ENCODE data around the gene CLEC16A. TPM values are rescaled to one million over a fixed set of nuclear protein-coding genes. Genes with fewer than 3 reads are reported as not detected.

Gene CLEC16A
- total RNA-seq, 1 donor from 2014 or later: 15.8 TPM

DNA sequence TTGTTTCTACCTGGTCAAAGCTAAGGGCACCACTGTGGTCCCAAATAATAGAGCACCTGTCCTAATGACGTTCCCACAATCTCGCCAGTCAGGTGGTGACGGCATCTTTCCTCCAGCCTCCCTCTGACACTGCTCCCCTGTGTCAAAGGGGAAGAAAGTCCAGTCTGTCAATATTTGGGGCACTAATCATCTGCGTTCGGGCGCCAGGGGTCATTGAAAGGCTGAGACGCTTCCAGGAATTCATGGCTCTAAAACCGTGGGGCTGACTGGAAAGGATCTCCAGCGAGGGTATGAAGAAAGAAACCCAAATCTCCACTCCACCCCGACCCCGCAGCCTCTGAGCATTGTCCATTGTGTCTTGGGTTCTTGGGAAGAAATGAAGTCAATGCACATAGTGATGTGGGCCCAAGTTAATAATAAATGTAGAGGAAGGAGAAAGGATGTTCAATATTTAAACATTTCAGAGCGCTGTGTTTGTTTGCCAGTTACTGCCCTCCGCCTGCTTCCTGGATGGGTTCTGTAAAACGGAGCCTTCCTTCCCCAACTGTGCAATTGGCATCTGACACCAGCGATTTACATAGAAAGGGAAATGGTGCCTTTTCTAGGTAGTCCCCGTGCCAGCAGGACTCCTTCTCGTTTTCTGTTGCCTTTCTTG is 208.4 kb downstream of the CLEC16A start:
- H3K36me3 ChIP-seq (ENCODE audit: control insufficient read depth, insufficient read depth, low read length): no peaks in the 10 kb centered on the region
- TF ChIP-seq CTCF (IDR thresholded peaks at IDR 0.05; ENCODE audit: insufficient read depth, low read length, severe bottlenecking): no peak
- FAIRE-seq (no peak), DNase-seq (ENCODE audit: low read depth) (no peak)
- no peaks in the 10 kb centered on the region for H3K27me3 ChIP-seq (ENCODE audit: control insufficient read depth, insufficient read depth, low read length)
- H3K4me3 ChIP-seq (ENCODE audit: low read depth, low read length): no peak overlapping the region

- H3K27me3 ChIP-seq (ENCODE audit: control insufficient read depth, insufficient read depth, low read length): no peaks in the 10 kb centered on the region
- FAIRE-seq: no peak
- H3K36me3 ChIP-seq (ENCODE audit: control insufficient read depth, insufficient read depth, low read length): no peaks in the 10 kb centered on the region
- no peak for DNase-seq (ENCODE audit: low read depth)
- no peak overlapping the region for H3K4me3 ChIP-seq (ENCODE audit: low read depth, low read length)
- TF ChIP-seq CTCF (IDR thresholded peaks at IDR 0.05; ENCODE audit: insufficient read depth, low read length, severe bottlenecking): no peak
Observed at GRCh38 chr16:11155284-11155806, 211.0 kb downstream of the CLEC16A start.

GRCh38 chr16:11156401-11156800 is 212.0 kb downstream of the CLEC16A start:
- no peaks in the 10 kb centered on the region for H3K36me3 ChIP-seq (ENCODE audit: control insufficient read depth, insufficient read depth, low read length)
- H3K27me3 ChIP-seq (ENCODE audit: control insufficient read depth, insufficient read depth, low read length): no peaks in the 10 kb centered on the region
- no peak for TF ChIP-seq CTCF (IDR thresholded peaks at IDR 0.05; ENCODE audit: insufficient read depth, low read length, severe bottlenecking)
- H3K4me3 ChIP-seq (ENCODE audit: low read depth, low read length): no peak overlapping the region
- no peak for FAIRE-seq
- no peak for DNase-seq (ENCODE audit: low read depth)

DNA sequence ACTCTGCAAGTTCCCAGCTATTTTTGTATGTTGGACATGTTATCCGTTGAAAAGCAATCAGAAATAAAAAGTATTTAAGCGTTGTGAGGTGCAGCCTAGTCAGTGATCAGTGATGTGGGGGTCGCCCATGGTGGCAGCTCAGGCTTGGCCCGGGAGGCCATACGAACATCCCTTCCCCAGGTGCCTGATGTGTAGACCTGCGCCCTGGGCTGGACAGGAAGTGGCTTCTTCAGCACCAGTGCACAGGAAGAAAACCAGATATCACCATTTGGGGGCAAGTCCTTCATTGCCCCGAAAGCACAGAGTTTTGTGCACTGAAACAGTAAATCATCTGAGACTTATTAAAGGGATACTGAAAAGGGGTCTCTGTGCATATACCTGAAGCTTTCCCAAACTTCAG is 212.8 kb downstream of the CLEC16A start:
- DNase-seq (ENCODE audit: low read depth) (no peak), FAIRE-seq (no peak)

GRCh38 chr16:11158018-11158417 is 213.7 kb downstream of the CLEC16A start:
- no peak for TF ChIP-seq CTCF (IDR thresholded peaks at IDR 0.05; ENCODE audit: insufficient read depth, low read length, severe bottlenecking)
- Histone ChIP-seq H3K27me3 (ENCODE audit: control insufficient read depth, insufficient read depth, low read length) (no peaks in the 10 kb centered on the region), H3K36me3 (ENCODE audit: control insufficient read depth, insufficient read depth, low read length) (no peaks in the 10 kb centered on the region), H3K4me3 (ENCODE audit: low read depth, low read length) (no peak overlapping the region)
- no peak for DNase-seq (ENCODE audit: low read depth)
- FAIRE-seq: no peak

More for the DNA sequence above, 212.8 kb downstream of the CLEC16A start:
- Histone ChIP-seq H3K4me3 (ENCODE audit: low read depth, low read length) (no peak overlapping the region), H3K27me3 (ENCODE audit: control insufficient read depth, insufficient read depth, low read length) (no peaks in the 10 kb centered on the region), H3K36me3 (ENCODE audit: control insufficient read depth, insufficient read depth, low read length) (no peaks in the 10 kb centered on the region)
- TF ChIP-seq CTCF (IDR thresholded peaks at IDR 0.05; ENCODE audit: insufficient read depth, low read length, severe bottlenecking): no peak

DNA sequence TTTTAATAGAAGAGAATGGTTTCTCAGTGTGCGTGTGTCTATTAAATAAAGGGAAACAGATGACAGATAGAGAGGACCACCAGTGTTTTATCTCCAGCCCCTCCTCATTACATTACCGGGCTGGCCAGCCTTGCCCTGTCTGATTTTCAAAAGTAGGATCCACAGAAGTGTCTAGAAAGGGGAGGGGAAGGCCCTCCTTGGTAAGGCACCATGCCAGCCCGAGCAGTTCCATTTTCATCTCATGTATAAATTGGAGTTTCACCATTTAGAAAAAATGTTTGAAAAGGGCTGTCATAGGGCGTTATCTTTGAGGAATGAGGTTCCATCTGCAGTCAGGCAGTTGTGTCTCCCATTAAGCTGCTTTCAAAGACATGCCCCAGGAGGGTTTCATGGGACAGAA is 214.9 kb downstream of the CLEC16A start:
- Histone ChIP-seq H3K36me3 (ENCODE audit: control insufficient read depth, insufficient read depth, low read length) (no peaks in the 10 kb centered on the region), H3K4me3 (ENCODE audit: low read depth, low read length) (no peak overlapping the region), H3K27me3 (ENCODE audit: control insufficient read depth, insufficient read depth, low read length) (no peaks in the 10 kb centered on the region)
- DNase-seq (ENCODE audit: low read depth): no peak
- no peak for TF ChIP-seq CTCF (IDR thresholded peaks at IDR 0.05; ENCODE audit: insufficient read depth, low read length, severe bottlenecking)
- FAIRE-seq: no peak

Data from bronchial epithelial cell (primary cell).